Measurements from ENCODE around the gene NBPF3.
"Not testable (repeated sequence)": the region's sequence is repeated elsewhere in the genome, so short reads cannot be mapped to it uniquely, and the experiment has no call there.

The NBPF3 gene

DNA sequence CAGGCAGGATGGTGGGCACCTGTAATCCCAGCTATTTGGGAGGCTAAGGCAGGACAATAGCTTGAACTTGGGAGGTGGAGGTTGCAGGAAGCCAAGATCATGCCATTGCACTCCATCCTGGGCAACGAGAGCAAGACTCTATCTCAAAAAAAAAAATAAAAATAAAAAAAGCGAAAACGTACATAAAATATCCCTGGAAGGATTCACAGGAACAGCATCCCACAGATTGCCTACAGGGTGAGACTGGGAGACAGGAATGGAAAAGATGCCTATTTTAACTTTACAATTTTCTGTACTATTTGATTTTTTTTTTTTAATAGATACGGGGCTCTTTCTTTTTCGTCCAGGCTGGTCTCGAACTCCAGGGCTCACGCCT lies 604 bp upstream of the NBPF3 start:
- DNase-seq, result no peak

DNA sequence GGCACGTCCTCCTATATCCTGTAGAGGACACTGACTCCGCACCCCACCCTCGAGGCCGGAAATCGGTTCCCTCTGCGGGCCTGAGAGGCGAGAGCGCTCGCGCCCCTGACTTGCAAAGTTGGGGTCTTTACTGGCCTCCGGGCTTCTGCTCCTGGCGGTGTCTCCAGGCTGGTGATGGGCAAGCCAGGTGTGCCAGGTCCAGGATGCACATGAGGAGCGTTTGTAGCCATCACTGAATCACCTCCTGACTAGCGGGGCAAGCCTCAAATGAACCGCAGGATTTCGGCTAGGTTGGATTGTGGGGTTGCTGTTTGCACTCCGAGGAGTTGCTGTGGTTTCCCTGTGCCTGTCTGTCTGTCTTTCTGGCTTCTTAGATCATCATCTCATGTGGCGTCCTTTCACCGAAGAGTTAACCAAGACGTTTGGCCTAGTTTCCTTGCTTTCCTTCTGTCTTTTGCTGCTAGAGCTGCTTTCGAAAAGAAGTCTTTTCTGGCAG lies 741 bp downstream of the NBPF3 start:
- DNase-seq, result not testable (repeated sequence)

DNA sequence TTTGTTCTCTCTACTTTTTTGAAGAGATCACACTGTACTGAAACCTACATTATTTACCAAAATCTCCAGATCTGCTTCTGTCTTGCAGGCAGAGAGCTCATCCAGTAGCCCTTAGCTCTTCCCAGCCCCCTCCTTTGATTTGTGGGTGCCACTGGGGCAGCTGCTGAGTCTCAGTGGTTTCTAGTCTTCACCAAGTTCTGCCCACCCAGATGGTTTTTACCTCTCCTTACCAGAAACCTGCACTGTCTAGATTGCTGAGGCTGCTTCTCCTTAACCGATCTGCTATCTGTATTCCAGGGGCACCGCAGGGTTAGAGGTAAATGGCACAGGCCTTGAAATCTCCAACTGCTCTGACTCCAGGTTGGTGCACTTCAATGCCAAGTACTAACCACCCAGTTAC lies 6.7 kb downstream of the NBPF3 start:
- not testable (repeated sequence) for DNase-seq

GRCh38 chr1:21447311-21447710 lies 7.4 kb downstream of the NBPF3 start:
- DNase-seq, result no peak

DNA sequence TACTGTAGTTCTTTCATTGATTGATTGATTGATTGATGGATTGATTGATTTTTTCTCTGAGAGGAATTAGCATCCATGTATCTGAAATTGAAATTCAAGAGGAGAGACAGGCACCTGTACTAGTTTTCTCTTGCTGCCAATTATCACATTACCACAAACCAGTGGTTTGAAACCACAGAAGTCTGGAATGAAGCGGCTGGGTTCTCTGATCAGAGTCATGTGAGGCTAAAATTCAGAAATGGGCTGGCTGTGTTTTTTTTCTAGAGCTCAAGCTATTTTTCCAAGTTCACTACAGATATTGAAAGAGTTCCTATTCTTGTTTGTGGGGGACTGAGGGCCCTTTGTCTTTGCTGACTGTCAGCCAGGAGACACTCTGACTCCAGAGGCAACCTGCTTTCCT lies 10.0 kb downstream of the NBPF3 start:
- DNase-seq, result no peak

DNA sequence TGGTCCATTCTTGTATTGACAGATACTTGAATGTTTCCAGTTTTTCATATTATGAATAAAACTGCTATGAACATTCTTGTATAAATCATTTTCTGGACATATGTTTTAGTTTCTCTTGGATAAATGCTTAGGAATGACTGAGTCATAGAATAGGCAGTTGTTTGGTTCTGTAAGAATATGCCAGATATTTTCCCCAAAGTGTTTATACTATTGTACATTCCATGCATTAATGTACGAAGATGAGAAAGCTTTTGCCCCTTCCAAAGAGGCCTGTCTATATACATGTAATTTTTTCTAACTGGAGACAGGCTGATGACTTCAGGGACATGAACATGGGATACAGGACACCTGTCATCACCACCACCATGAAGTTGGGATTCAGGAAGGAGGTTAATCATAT lies 11.3 kb downstream of the NBPF3 start:
- no peak for DNase-seq

- no peak for DNase-seq
Measured at GRCh38 chr1:21451981-21452411, 12.1 kb downstream of the NBPF3 start.

GRCh38 chr1:21453964-21454614 lies 14.2 kb downstream of the NBPF3 start:
- not testable (repeated sequence) for DNase-seq

DNA sequence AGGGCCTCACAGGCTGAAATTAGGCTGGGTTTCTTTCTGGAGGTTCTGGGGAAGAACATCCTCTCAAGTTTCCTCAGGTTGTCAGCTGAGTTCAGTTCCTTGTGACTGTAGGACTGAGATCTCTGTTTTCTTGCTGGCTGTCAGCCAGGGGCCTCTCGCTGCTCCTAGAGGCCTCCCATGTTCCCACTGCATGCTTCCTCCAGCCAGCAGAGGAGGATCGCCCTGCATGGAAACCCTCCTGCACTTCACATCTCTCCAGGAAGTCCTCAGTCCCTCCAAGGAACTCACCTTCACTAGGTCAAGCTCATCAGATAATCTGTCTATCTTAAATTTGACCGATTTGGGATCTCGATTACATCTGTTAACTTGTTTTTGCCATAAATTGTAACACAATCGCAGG lies 15.0 kb downstream of the NBPF3 start:
- DNase-seq, result not testable (repeated sequence)

DNA sequence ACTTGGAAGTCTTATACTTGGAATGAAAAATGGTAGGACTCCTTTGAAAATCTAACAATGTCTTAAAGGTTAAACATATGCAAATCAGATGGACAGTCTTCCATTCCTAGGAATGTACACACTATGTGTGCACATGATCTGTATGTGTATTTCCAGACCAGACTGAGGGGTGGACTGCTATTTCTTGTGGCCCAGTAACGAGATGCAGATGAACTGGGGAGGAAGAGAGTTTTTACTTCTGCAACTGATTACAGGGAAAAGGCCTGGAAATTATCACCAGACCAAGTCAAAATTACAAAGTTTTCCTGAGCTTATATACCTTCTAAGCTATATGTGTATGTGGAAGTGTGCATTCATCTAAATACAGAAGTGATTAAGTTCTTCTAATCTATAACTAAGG lies 17.7 kb downstream of the NBPF3 start:
- no peak for DNase-seq

GRCh38 chr1:21465127-21465526 lies 25.2 kb downstream of the NBPF3 start:
- not testable (repeated sequence) for DNase-seq

- DNase-seq, result not testable (repeated sequence)
Measured at GRCh38 chr1:21467946-21468345, 28.0 kb downstream of the NBPF3 start.

- no peak for DNase-seq
Measured at GRCh38 chr1:21468599-21468998, 28.7 kb downstream of the NBPF3 start.

- DNase-seq, result no peak
Measured at GRCh38 chr1:21469581-21469980, 29.6 kb downstream of the NBPF3 start.

- DNase-seq, result no peak
Measured at GRCh38 chr1:21472861-21473260, 32.9 kb downstream of the NBPF3 start.

DNA sequence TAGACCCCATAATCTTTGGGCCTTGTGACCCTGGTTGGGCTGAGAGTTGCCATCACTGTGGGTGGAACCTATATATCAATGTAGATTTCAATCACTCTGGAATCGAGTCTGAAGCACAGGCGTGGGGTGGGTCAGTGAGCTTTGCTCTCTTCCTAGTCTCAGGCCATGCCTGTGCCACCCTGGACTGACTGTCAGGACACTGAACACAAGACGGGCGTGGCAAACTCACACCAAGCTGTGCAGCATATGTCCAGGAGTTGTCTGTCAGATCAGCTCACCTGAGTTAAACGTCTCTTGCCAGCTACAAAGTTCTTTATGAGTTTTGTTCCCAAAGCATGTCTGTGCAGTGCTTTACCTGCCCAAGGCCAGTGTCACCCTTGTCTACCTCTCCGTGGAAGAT lies 38.4 kb downstream of the NBPF3 start:
- DNase-seq, result no peak

- DNase-seq, result not testable (repeated sequence)
Measured at GRCh38 chr1:21483881-21484280, 43.9 kb downstream of the NBPF3 start.

DNA sequence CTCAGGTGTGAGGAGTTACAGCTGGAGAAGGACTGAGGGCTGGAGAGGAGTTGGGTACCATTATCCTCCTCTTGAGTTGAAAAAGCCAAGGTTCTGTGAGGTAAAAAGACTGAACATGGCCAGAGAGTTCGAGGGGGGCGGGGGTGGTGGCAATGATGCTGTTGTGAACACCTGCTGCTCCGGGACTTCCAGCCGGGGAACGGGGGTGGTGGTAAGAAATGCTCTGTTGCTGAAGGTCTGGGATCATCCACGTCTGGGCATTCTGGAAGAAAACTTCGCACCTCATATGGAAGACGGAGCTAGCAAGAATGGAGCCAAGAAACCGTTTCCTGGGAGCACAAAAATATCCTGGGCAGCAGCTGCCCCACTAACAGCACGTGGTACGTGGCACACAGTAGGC lies 49.2 kb downstream of the NBPF3 start:
- DNase-seq, result no peak

- no peak for DNase-seq
Measured at GRCh38 chr1:21490774-21491487, 51.0 kb downstream of the NBPF3 start.

GRCh38 chr1:21491488-21492355 lies 51.8 kb downstream of the NBPF3 start:
- no peak for DNase-seq

- DNase-seq, result no peak
Measured at GRCh38 chr1:21492356-21492625, 52.4 kb downstream of the NBPF3 start.

- DNase-seq, result no peak
Measured at GRCh38 chr1:21494196-21494595, 54.3 kb downstream of the NBPF3 start.

DNA sequence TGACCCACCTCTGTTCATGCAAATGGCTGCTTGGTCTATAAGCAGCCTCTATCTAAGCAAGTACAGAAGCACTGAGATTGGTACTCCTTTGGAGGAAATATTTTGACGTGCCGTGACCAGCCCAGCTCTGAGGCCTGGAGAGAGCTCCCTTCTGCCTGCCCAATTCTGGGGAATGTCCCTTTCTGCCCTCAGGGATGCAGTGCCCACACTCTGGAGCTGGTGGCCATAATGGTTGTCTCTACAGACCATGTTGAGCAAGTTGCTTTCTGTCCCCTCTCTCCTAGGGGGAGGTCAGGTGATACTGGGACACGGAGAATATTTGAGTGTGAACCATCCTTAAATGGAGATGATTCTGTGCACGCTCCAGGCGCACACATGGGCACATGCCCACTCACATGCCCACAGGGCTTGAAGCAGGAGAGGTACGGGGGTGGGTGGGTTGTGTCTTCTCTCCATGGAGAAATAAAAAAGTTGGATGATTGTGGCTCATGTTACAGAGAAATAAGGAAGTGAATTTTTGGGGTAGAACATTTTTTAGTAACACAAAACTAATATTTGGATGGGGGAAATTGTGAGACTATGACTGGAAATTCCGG lies 55.4 kb downstream of the NBPF3 start:
- no peak for DNase-seq

Measured in activated CD4-positive, CD25-positive, alpha-beta regulatory T cell treated with anti-CD3 and anti-CD28 coated beads, Interleukin-2, amount 50 U/mL, for 72 hours (primary cell).